Adrenal gland (tissue), 12 donors: ENCODE data around the gene EI24. TPM values are rescaled to one million over a fixed set of nuclear protein-coding genes. Genes with fewer than 3 reads are reported as not detected.

Source experiments
- DNase-seq, 7 donors: peaks; one replicate each; pipeline ENCODE4 v3.0.0-alpha.2; 2019 to 2020
- H3K27ac ChIP-seq, 5 donors: fragments of 200-600 bp; sonication (generic) in 4 of 5; 1 replicate in 3 of 5; 2 replicates in 2 of 5; pipeline versions ENCODE4 v1.5.1 to v1.8.0; 2016 to 2020; ENCODE audit warnings: mild to moderate bottlenecking in 1 of 5
- H3K27me3 ChIP-seq: fragments of 200-600 bp; 2 replicates; pipeline ENCODE4 v1.8.0; 2021
- H3K36me3 ChIP-seq, 2 donors: fragments of 200-600 bp; replicated peaks in 1 of 2; 1 replicate in 1 of 2; 2 replicates in 1 of 2; pipeline versions ENCODE4 v1.5.1 to v1.8.0; 2018 to 2022
- H3K4me1 ChIP-seq, 2 donors: fragments of 200-600 bp; replicated peaks in 1 of 2; 1 replicate in 1 of 2; 2 replicates in 1 of 2; pipeline versions ENCODE4 v1.5.1 to v1.8.0; 2018 to 2021
- H3K4me3 ChIP-seq, 4 donors: fragments of 200-600 bp; sonication (generic) in 3 of 4; one replicate each; pipeline ENCODE4 v1.5.1; 2016 to 2018
- H3K9me3 ChIP-seq, 3 donors: fragments of 200-600 bp; sonication (generic) in 1 of 3; replicated peaks in 1 of 3; 1 replicate in 2 of 3; 2 replicates in 1 of 3; pipeline versions ENCODE4 v1.5.1 to v1.8.0; 2016 to 2021
- CTCF ChIP-seq, 6 experiments: fragments of 450-650 bp in 4 of 6; fragments of 200-600 bp in 2 of 6; sonication (generic) in 1 of 6; IDR thresholded peaks; 1 replicate in 5 of 6; 2 replicates in 1 of 6; pipeline versions ENCODE4 v1.5.1 to v1.8.0; 2016 to 2021; ENCODE audit warnings: antibody characterized with exemption in 6 of 6, mild to moderate bottlenecking in 2 of 6, moderate library complexity in 1 of 6
- POLR2A ChIP-seq, 2 donors: fragments of 450-650 bp; IDR thresholded peaks; one replicate each; pipeline ENCODE4 v1.6.1; 2017; ENCODE audit warnings: antibody characterized with exemption in 2 of 2, mild to moderate bottlenecking in 2 of 2, moderate library complexity in 1 of 2
- WGBS, 4 donors: extraction: QIAGEN DNeasy Blood & Tissue Kit in 2 of 4; methylation state at CpG; one replicate each; pipeline versions ENCODE4 v1.1.5 to v1.1.7; 2013 to 2017; 5-methylcytosine and 5-hydroxymethylcytosine counted together
- intact Hi-C, 2 donors: fragments of 100-400 bp; cut with DNase I; formaldehyde crosslinking; loops; one replicate each; pipeline versions ENCODE4 v1.14.1 to v1.15.0; 2022 to 2023
- polyA plus RNA-seq, 3 donors: library from polyadenylated mRNA; stranded (reverse); fragments of 200-250 nt in 2 of 3; fragments of 350-450 nt in 1 of 3; fragmentation: Illumina TruSeq in 1 of 3; extraction: RNeasy Lipid Tissue Mini Kit (QIAGEN cat#74804) in 1 of 3; gene quantifications; one replicate each; pipeline ENCODE4 v1.2.3, GENCODE V29; 2013 to 2014
- total RNA-seq, 9 donors: library from RNA; depleted of rRNA in 4 of 9; stranded (reverse); fragments of >200 nt in 4 of 9; fragments of 120-200 nt in 1 of 9; fragmentation: NEBNext Ultra II Directional in 1 of 9; extraction: Animal tissue kit (Norgen Biotek cat#: 25700) in 1 of 9; gene quantifications; one replicate each; pipeline versions ENCODE4 v1.1.0 to v1.2.4, GENCODE V29; 2013 to 2023
- donor health status: healthy with polysubstance abuse.
- donor health status: Bipolar disorder and iron deficiency.
- donor health status: DM: yes; HTN: yes; CAD: no.
- donor health status: DM: no; HTN: no; CAD: no.
- donor health status: DM: no; HTN: no; CAD: no.
- donor health status: DM: yes; HTN: yes; CAD: no.

The EI24 gene
- total and polyA plus RNA-seq, 12 donors, result 19.0 to 65.6 (median 46.7) TPM

- WGBS, 4 donors, result 93 to 97% (median 96%) methylated on average over 2 of the region's 2 CpGs
These were observed 9.5 kb downstream of the EI24 start for GRCh38 chr11:125578783-125579182.

GRCh38 chr11:125579811-125580210 lies 10.5 kb downstream of the EI24 start:
- Histone ChIP-seq H3K27me3 (no peaks in the 10 kb centered on the region), H3K36me3 (peaks cover 0 to 94% of the 10 kb centered on the region in 2 donors), H3K27ac (no peak overlapping the region), H3K4me3 (no peak overlapping the region), H3K4me1 (no peaks in the 10 kb centered on the region), H3K9me3 (no peaks in the 10 kb centered on the region)
- TF ChIP-seq POLR2A (IDR thresholded peaks at IDR 0.05) (no peak), CTCF (IDR thresholded peaks at IDR 0.05) (no peak)
- intact Hi-C loops, result no loop called here
- 93 to 100% (median 97%) methylated on average over 5 of the region's 5 CpGs for WGBS, 4 donors
- DNase-seq, result no peak

More at GRCh38 chr11:125578783-125579182, 9.5 kb downstream of the EI24 start:
- H3K4me1 ChIP-seq, result no peaks in the 10 kb centered on the region
- H3K4me3 ChIP-seq, result no peak overlapping the region
- TF ChIP-seq CTCF (IDR thresholded peaks at IDR 0.05) (no peak), POLR2A (IDR thresholded peaks at IDR 0.05) (no peak)
- H3K36me3 ChIP-seq, result peaks cover 0 to 99% of the 10 kb centered on the region in 2 donors
- H3K27ac ChIP-seq, result no peak overlapping the region
- no peak for DNase-seq
- no peaks in the 10 kb centered on the region for H3K9me3 ChIP-seq
- intact Hi-C loops, result no loop called here
- H3K27me3 ChIP-seq, result no peaks in the 10 kb centered on the region

GRCh38 chr11:125583496-125583895 lies 14.2 kb downstream of the EI24 start:
- H3K27me3 ChIP-seq, result no peaks in the 10 kb centered on the region
- peaks cover 0 to 57% of the 10 kb centered on the region in 2 donors for H3K36me3 ChIP-seq
- no peaks in the 10 kb centered on the region for H3K4me1 ChIP-seq
- no peak overlapping the region for H3K27ac ChIP-seq
- WGBS, 4 donors, result 92 to 97% (median 96%) methylated on average over 11 of the region's 11 CpGs
- no peak overlapping the region for H3K4me3 ChIP-seq
- intact Hi-C loops, result no loop called here
- DNase-seq, result no peak
- no peaks in the 10 kb centered on the region for H3K9me3 ChIP-seq
- TF ChIP-seq CTCF (IDR thresholded peaks at IDR 0.05) (no peak), POLR2A (IDR thresholded peaks at IDR 0.05) (no peak)

- DNase-seq, result no peak
- TF ChIP-seq POLR2A (IDR thresholded peaks at IDR 0.05) (no peak), CTCF (IDR thresholded peaks at IDR 0.05) (no peak)
- H3K36me3 ChIP-seq, result peaks cover 0 to 37% of the 10 kb centered on the region in 2 donors
- H3K27me3 ChIP-seq, result no peaks in the 10 kb centered on the region
- H3K27ac ChIP-seq, result no peak overlapping the region
- WGBS, 4 donors, result 96 to 100% (median 98%) methylated on average over 1 of the region's 1 CpG
- intact Hi-C loops, result no loop called here
- no peak overlapping the region for H3K4me3 ChIP-seq
- no peaks in the 10 kb centered on the region for H3K4me1 ChIP-seq
- no peaks in the 10 kb centered on the region for H3K9me3 ChIP-seq
These were observed 16.2 kb downstream of the EI24 start for GRCh38 chr11:125585487-125585886.
